ENCODE results near the gene SUCLG1. TPM values are rescaled to one million over a fixed set of nuclear protein-coding genes. Genes with fewer than 3 reads are reported as not detected.
"Not testable (repeated sequence)": the region's sequence is repeated elsewhere in the genome, so short reads cannot be mapped to it uniquely, and the experiment has no call there.

The SUCLG1 gene
- total RNA-seq, 2 experiments from 2014 or later = 70.0 to 71.3 TPM

GRCh38 chr2:84472856-84473565 is 13.9 kb upstream of the SUCLG1 start:
- CTCF ChIA-PET = no interaction called here
- POLR2A ChIA-PET = no interaction called here

DNA sequence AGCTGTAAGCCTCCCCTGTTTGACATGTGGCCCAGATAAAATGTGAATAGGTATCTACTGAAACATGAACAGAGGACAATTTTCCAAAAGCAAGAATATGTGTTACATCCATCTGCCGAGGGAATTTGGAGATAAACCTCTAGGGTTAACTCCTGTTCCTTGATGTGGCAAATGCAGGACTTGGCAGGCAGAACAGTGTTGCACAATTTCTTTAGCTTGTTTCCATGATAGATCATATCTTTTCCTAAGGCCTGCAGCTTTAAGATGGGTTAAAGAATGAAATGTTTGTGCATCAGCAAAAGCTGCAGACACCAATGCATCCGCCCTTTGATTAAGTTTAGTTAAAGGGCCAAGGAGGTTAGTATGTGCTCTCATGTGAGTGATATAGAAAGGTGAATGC is 13.3 kb upstream of the SUCLG1 start:
- POLR2A ChIA-PET, CTCF ChIA-PET: not testable (repeated sequence)

DNA sequence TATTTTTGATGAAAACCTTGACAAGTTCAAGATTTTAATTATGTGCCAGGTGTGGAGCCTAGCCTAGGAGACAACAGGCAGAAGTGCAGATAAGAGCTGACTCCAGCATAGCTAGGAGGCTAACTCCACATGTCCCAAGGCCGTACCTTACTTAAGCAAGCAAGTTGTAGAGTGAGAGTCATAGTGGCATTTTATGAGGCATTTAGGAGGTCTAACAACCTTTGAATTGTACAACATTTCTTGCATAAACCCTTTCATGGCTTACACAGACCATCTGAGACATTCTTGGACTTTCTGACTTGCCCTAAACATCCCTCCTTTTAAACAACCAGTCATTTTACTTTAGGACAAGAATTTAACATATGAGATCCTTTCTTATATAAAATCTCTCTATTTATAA is 8.3 kb upstream of the SUCLG1 start:
- CTCF ChIA-PET = no interaction called here
- POLR2A ChIA-PET = no interaction called here

GRCh38 chr2:84461310-84461709 is 2.2 kb upstream of the SUCLG1 start:
- ChIA-PET CTCF (no interaction called here), POLR2A (no interaction called here)

GRCh38 chr2:84460670-84461069 is 1.6 kb upstream of the SUCLG1 start:
- ChIA-PET CTCF (no interaction called here), POLR2A (no interaction called here)

GRCh38 chr2:84459944-84460429 is 907 bp upstream of the SUCLG1 start:
- CTCF ChIA-PET = no interaction called here
- POLR2A ChIA-PET = interaction anchor here (0.7 kb wide), 1 partner anchor 74 kb away, joined by 3 read pairs; no protein-coding TSS in a partner anchor

GRCh38 chr2:84458551-84459017 is 496 bp downstream of the SUCLG1 start:
- CTCF ChIA-PET = interaction anchor here (0.9 kb wide), 1 partner anchor 467 kb away, joined by 5 read pairs; no protein-coding TSS in a partner anchor
- POLR2A ChIA-PET = interaction anchor here (1.1 kb wide), 1 partner anchor 559 kb away, joined by 4 read pairs; no protein-coding TSS in a partner anchor

DNA sequence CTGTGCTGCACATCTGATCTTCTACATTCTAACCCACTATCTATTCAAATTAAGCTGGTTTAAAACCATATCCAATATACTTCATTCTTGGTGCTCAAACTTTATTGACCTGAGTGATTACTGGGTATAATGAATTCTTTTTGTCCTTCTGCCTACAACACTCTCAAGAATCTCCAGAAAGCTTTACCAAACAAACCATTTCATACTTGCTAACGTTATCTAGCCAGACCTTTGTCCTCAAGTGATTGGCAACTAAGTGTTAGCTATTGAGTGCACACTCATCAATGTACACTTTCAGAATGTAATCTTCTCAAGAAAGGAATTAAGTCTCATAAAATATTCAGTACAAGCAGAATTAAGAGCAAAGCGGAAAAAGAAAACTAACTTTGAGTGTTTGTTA is 1.4 kb downstream of the SUCLG1 start:
- POLR2A ChIA-PET = no interaction called here
- CTCF ChIA-PET = no interaction called here

GRCh38 chr2:84456156-84456555 is 2.9 kb downstream of the SUCLG1 start:
- ChIA-PET CTCF (no interaction called here), POLR2A (no interaction called here)

- POLR2A ChIA-PET = no interaction called here
These were observed 4.5 kb downstream of the SUCLG1 start for GRCh38 chr2:84454581-84454980.

GRCh38 chr2:84452624-84453023 is 6.5 kb downstream of the SUCLG1 start:
- ChIA-PET POLR2A (no interaction called here), CTCF (no interaction called here)

More at GRCh38 chr2:84454581-84454980, 4.5 kb downstream of the SUCLG1 start:
- CTCF ChIA-PET = no interaction called here

- CTCF ChIA-PET = no interaction called here
- POLR2A ChIA-PET = no interaction called here
These were observed 7.5 kb downstream of the SUCLG1 start for GRCh38 chr2:84451579-84451978.

- ChIA-PET CTCF (no interaction called here), POLR2A (interaction anchor here (0.6 kb wide), 1 partner anchor 26 kb away, joined by 3 read pairs; no protein-coding TSS in a partner anchor)
These were observed 8.5 kb downstream of the SUCLG1 start for GRCh38 chr2:84450288-84451227.

GRCh38 chr2:84449711-84450110 is 9.4 kb downstream of the SUCLG1 start:
- POLR2A ChIA-PET = interaction anchor here (0.6 kb wide), 1 partner anchor 25 kb away, joined by 3 read pairs; no protein-coding TSS in a partner anchor

GRCh38 chr2:84449055-84449454 is 10.0 kb downstream of the SUCLG1 start:
- POLR2A ChIA-PET = no interaction called here
- CTCF ChIA-PET = no interaction called here

More at GRCh38 chr2:84449711-84450110, 9.4 kb downstream of the SUCLG1 start:
- CTCF ChIA-PET = no interaction called here

GRCh38 chr2:84443477-84443876 is 15.6 kb downstream of the SUCLG1 start:
- ChIA-PET POLR2A (no interaction called here), CTCF (no interaction called here)

DNA sequence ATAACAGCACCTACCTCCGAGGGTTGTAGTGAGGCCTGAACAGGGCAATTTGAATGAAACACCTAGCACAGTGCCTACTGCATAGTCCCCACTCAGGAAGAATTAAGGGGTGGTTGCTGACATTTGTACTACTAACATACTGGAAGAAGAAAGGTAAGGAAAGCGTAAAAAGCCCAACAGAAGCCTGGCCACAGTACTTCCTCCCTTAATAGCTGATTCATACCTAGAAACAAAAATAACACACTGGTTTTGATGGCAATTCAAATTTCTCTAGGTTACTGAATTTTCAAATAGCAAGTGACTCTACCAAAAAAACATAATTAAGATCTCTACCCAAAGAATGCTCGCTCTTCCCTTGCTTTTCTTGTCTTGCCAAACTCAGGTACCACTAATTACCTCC is 16.2 kb downstream of the SUCLG1 start:
- CTCF ChIA-PET = no interaction called here
- POLR2A ChIA-PET = no interaction called here

- POLR2A ChIA-PET = no interaction called here
These were observed 17.6 kb downstream of the SUCLG1 start for GRCh38 chr2:84441505-84441904.

DNA sequence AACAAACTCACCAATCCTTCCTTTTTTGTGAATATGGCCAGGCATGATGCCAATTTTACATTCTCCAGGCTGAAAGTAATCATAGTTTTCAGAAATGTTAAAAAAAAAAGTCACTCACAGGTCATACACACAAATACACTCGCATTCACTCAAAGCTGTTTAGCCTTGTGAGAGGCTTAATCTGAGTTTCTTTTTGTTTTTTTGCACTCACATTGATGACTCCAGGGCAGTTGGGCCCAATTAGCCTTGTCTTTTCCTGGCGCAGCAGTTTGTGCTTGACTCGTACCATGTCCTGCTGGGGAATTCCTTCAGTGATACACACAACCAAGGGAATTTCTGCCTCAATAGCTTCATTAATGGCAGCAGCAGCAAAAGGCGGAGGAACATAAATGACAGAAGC is 18.0 kb downstream of the SUCLG1 start:
- ChIA-PET CTCF (no interaction called here), POLR2A (no interaction called here)

More at GRCh38 chr2:84441505-84441904, 17.6 kb downstream of the SUCLG1 start:
- CTCF ChIA-PET = no interaction called here

DNA sequence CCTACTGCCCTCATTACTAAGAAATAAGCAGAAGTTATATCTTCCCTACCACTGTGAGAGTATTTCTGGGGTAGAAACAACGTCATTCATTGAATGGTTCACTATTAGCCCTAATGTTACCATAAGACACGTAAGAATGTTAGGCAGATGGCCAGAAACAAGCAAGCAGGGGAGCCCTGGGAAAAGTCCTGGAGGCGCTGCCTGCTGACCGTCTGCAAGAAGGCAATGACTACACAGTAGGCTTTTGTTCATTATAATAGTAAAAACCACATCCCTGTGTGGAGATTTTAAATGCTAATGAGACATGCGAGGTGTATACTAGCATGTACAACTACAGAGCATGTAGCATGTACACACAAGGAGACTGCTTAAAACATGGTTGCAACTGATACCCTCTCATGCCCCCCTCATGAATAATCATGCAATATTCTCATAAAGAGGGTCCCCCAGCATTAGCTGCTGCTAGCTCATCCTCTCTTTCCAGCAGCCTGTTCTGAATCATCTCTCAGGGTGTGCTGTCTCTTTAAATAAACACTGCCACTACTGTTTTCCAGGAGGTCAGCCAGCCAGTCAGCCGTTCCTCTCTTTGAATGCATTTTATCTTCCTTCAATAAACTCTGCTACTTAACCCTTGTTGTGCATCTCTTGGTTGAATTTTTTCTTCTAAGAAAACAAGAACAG is 23.6 kb downstream of the SUCLG1 start:
- ChIA-PET CTCF (no interaction called here), POLR2A (no interaction called here)

All from activated CD8-positive, alpha-beta memory T cell treated with anti-CD3 and anti-CD28 coated beads for 36 hours (primary cell).